Measurements from ENCODE around the gene PTPRQ.

GRCh38 chr12:80432061-80432460 is 12.0 kb upstream of the PTPRQ start:
- TF ChIP-seq EP300 (IDR thresholded peaks at IDR 0.05; ENCODE audit: borderline replicate concordance in 1 of 2, low read depth in 1 of 2, low read length in 1 of 2) (no peak), CTCF (IDR thresholded peaks at IDR 0.05) (no peak), NRF1 (IDR thresholded peaks at IDR 0.05; ENCODE audit: low read depth, low read length) (no peak), RAD21 (IDR thresholded peaks at IDR 0.05; ENCODE audit: low read length) (no peak), POLR2AphosphoS5 (IDR thresholded peaks at IDR 0.05; ENCODE audit: low read depth, low read length) (no peak), YY1 (IDR thresholded peaks at IDR 0.05; ENCODE audit: low read depth) (no peak), EZH2phosphoT487 (IDR thresholded peaks at IDR 0.05; ENCODE audit: borderline replicate concordance, low read depth) (no peak), SIN3A (IDR thresholded peaks at IDR 0.05; ENCODE audit: borderline replicate concordance, low read depth, low read length) (no peak), USF1 (IDR thresholded peaks at IDR 0.05; ENCODE audit: borderline replicate concordance, low read depth) (no peak), RFX5 (IDR thresholded peaks at IDR 0.05; ENCODE audit: low read length) (no peak), MAX (IDR thresholded peaks at IDR 0.05; ENCODE audit: low read depth) (no peak), CHD2 (IDR thresholded peaks at IDR 0.05; ENCODE audit: low read length, partially characterized antibody) (no peak), REST (IDR thresholded peaks at IDR 0.05; ENCODE audit: low read depth, low read length) (no peak), SMC3 (IDR thresholded peaks at IDR 0.05; ENCODE audit: low read depth, low read length) (no peak)

All from SK-N-SH (cell line).